IMR-90 (cell line): ENCODE data around the gene CLNS1A. TPM values are rescaled to one million over a fixed set of nuclear protein-coding genes. Genes with fewer than 3 reads are reported as not detected.

Source experiments
- ATAC-seq: fragments of 200-7000 bp; cut with Tn5 transposase; 2 replicates; pipeline ENCODE4 v1.9.1; 2020; ENCODE audit warnings: low read depth, mild to moderate bottlenecking, moderate library complexity
- BruUV-seq: library from RNA; stranded (reverse); fragments of 400-500 nt; replicated peaks from 2 replicates; lab custom pipeline; 2021; lab: Mats Ljungman, UMichigan
- CTCF ChIA-PET: fragments of 300-600 bp; formaldehyde crosslinking; extraction: SDS; loops from one replicate; lab custom pipeline; 2021; ENCODE audit warnings: antibody characterized with exemption; lab: Yijun Ruan, JAX
- POLR2A ChIA-PET: fragments of 300-600 bp; sonication (Branson Sonifier 250); formaldehyde crosslinking; loops from one replicate; lab custom pipeline; 2022; ENCODE audit warnings: antibody characterized with exemption; ENCODE audit not compliant: unreplicated experiment; lab: Charles Lee
- DNase-seq: peaks from one replicate; pipeline ENCODE4 v3.0.0; 2013
- H2AFZ ChIP-seq: replicated peaks from 2 replicates; pipeline ENCODE3; 2013; ENCODE audit warnings: low read length, mild to moderate bottlenecking; ENCODE audit not compliant: poor library complexity
- H2AK5ac ChIP-seq: 2 replicates; pipeline ENCODE4 v1.6.1; 2013; ENCODE audit warnings: low read depth, low read length, inconsistent platforms
- H2AK9ac ChIP-seq: replicated peaks from 2 replicates; pipeline ENCODE3; 2013; ENCODE audit warnings: mild to moderate bottlenecking, low read depth, low read length, moderate library complexity; ENCODE audit not compliant: poor library complexity
- H2BK120ac ChIP-seq: 2 replicates; pipeline ENCODE4 v1.6.1; 2013; ENCODE audit warnings: low read depth, low read length, inconsistent platforms
- H2BK15ac ChIP-seq: 3 replicates; pipeline ENCODE4 v1.6.1; 2013; ENCODE audit warnings: low read depth, low read length, inconsistent platforms
- H2BK20ac ChIP-seq: 2 replicates; pipeline ENCODE4 v1.6.1; 2013; ENCODE audit warnings: low read depth, mild to moderate bottlenecking, inconsistent platforms, low read length, moderate library complexity
- H2BK5ac ChIP-seq: 2 replicates; pipeline ENCODE4 v1.6.1; 2013; ENCODE audit warnings: mild to moderate bottlenecking, low read depth, low read length, inconsistent platforms; ENCODE audit not compliant: poor library complexity, severe bottlenecking
- H3K14ac ChIP-seq: replicated peaks from 2 replicates; pipeline ENCODE4 v1.6.1; 2013; ENCODE audit warnings: low read depth, low read length, inconsistent platforms
- H3K18ac ChIP-seq: 2 replicates; pipeline ENCODE4 v1.6.1; 2013; ENCODE audit warnings: low read depth, low read length, control low read depth
- H3K23ac ChIP-seq: 2 replicates; pipeline ENCODE4 v1.6.1; 2013; ENCODE audit warnings: low read depth, low read length, inconsistent platforms
- H3K27ac ChIP-seq: 2 replicates; pipeline ENCODE4 v1.5.1; 2013; ENCODE audit warnings: mild to moderate bottlenecking, control low read depth, low read length; ENCODE audit not compliant: insufficient read depth
- H3K27me3 ChIP-seq: 2 replicates; pipeline ENCODE4 v1.6.1; 2013; ENCODE audit warnings: low read length; ENCODE audit not compliant: control insufficient read depth, insufficient read depth
- H3K36me3 ChIP-seq: 2 replicates; pipeline ENCODE4 v1.6.1; 2013; ENCODE audit warnings: low read length, mixed read lengths; ENCODE audit not compliant: control insufficient read depth, insufficient read depth
- H3K4ac ChIP-seq: 2 replicates; pipeline ENCODE4 v1.6.1; 2013; ENCODE audit warnings: low read depth, low read length, inconsistent platforms
- H3K4me1 ChIP-seq: 2 replicates; pipeline ENCODE4 v1.6.1; 2013; ENCODE audit warnings: low read length, mixed read lengths; ENCODE audit not compliant: control insufficient read depth, insufficient read depth
- H3K4me2 ChIP-seq: 2 replicates; pipeline ENCODE4 v1.6.1; 2013; ENCODE audit warnings: low read depth, mild to moderate bottlenecking, control low read depth, low read length, moderate library complexity
- H3K4me3 ChIP-seq: 2 replicates; pipeline ENCODE4 v1.5.1; 2013; ENCODE audit warnings: low read depth, mild to moderate bottlenecking, control low read depth, low read length, moderate library complexity; ENCODE audit not compliant: insufficient read depth
- H3K56ac ChIP-seq: 2 replicates; pipeline ENCODE4 v1.6.1; 2013; ENCODE audit warnings: low read length, inconsistent platforms; ENCODE audit not compliant: insufficient read depth; ENCODE audit errors: extremely low read depth
- H3K79me1 ChIP-seq, 2 experiments: 2 replicates each; pipeline ENCODE4 v1.6.1; 2013; ENCODE audit warnings: low read length in 2 of 2, inconsistent platforms in 1 of 2, low read depth in 1 of 2
- H3K9ac ChIP-seq: 2 replicates; pipeline ENCODE4 v1.6.1; 2013; ENCODE audit warnings: low read depth, low read length, control low read depth
- H3K9me1 ChIP-seq: 2 replicates; pipeline ENCODE4 v1.6.1; 2013; ENCODE audit warnings: low read length, inconsistent platforms; ENCODE audit not compliant: insufficient read depth
- H3K9me3 ChIP-seq: 2 replicates; pipeline ENCODE4 v1.6.1; 2013; ENCODE audit warnings: low read length; ENCODE audit not compliant: control insufficient read depth, insufficient read depth
- H4K20me1 ChIP-seq: 2 replicates; pipeline ENCODE4 v1.6.1; 2013; ENCODE audit warnings: low read length, inconsistent platforms; ENCODE audit not compliant: insufficient read depth
- H4K5ac ChIP-seq: 2 replicates; pipeline ENCODE4 v1.6.1; 2013; ENCODE audit warnings: mild to moderate bottlenecking, low read depth, low read length, control low read depth
- H4K8ac ChIP-seq, 2 experiments: 2 replicates each; pipeline ENCODE4 v1.6.1; 2013; ENCODE audit warnings: low read depth in 2 of 2, low read length in 2 of 2, control low read depth in 1 of 2, inconsistent platforms in 1 of 2
- H4K91ac ChIP-seq: 2 replicates; pipeline ENCODE4 v1.6.1; 2013; ENCODE audit warnings: low read depth, low read length, inconsistent platforms; ENCODE audit not compliant: insufficient read depth
- CEBPB ChIP-seq: IDR thresholded peaks from 2 replicates; pipeline ENCODE4 v1.6.1; 2012; ENCODE audit warnings: low read depth, low read length, improper control_type of control experiment
- POLR2A ChIP-seq: IDR thresholded peaks from 2 replicates; pipeline ENCODE4 v1.6.1; 2012; ENCODE audit warnings: mild to moderate bottlenecking, low read depth, low read length
- RFX5 ChIP-seq: IDR thresholded peaks from 2 replicates; pipeline ENCODE4 v1.8.0; 2012; ENCODE audit warnings: low read depth, mild to moderate bottlenecking, low read length, moderate library complexity
- SMC3 ChIP-seq: fragments of 150-350 bp; IDR thresholded peaks from 2 replicates; pipeline ENCODE4 v1.6.1; 2016; ENCODE audit warnings: low read depth, mild to moderate bottlenecking, antibody characterized with exemption, low read length, moderate library complexity
- USF2 ChIP-seq: fragments of 150-350 bp; IDR thresholded peaks from 2 replicates; pipeline ENCODE4 v1.6.1; 2017; ENCODE audit warnings: mild to moderate bottlenecking, antibody characterized with exemption, low read length, low read depth
- WGBS, 2 experiments: methylation state at CpG; one replicate each; pipeline versions ENCODE4 v1.1.5 to v1.1.7; 2013; ENCODE audit warnings: missing lambda C conversion rate in 2 of 2; ENCODE audit not compliant: insufficient read length in 1 of 2; ENCODE audit errors: extremely low coverage in 2 of 2; 5-methylcytosine and 5-hydroxymethylcytosine counted together
- dilution Hi-C: fragments of 300-500 bp; cut with HindIII; formaldehyde crosslinking; loops from one replicate; pipeline ENCODE4 v1.14.3; 2018; ENCODE audit warnings: low sequenced_read_pairs; ENCODE audit not compliant: unreplicated experiment
- in situ Hi-C: fragments of 300-500 bp; cut with MboI; formaldehyde crosslinking; loops from 3 replicates; pipeline ENCODE4 v1.14.3; 2019; ENCODE audit warnings: low sequenced_read_pairs, inconsistent platforms, mixed read lengths
- intact Hi-C: fragments of 100-400 bp; cut with micrococcal nuclease; formaldehyde crosslinking; loops from 2 replicates; pipeline ENCODE4 v1.10.0; 2022
- polyA plus RNA-seq, 3 experiments: library from polyadenylated mRNA; depleted of rRNA; stranded (reverse); fragments of >200 nt; gene quantifications; 2 replicates each; pipeline ENCODE4 v1.2.3, GENCODE V29; 2012; ENCODE audit warnings: low replicate concordance in 1 of 3
- total RNA-seq: library from RNA; depleted of rRNA; stranded (reverse); fragments of >200 nt; gene quantifications from 2 replicates; pipeline ENCODE4 v1.2.3, GENCODE V29; 2012

CLNS1A gene
- total and polyA plus RNA-seq, 2 of the 4 experiments (the other 2 are of a cell fraction): 66.7 to 97.0 TPM

GRCh38 chr11:77656362-77656761 is 18.8 kb upstream of the CLNS1A start:
- no peak for TF ChIP-seq SMC3
- TF ChIP-seq CEBPB: no peak
- TF ChIP-seq RFX5: no peak
- no peak for TF ChIP-seq USF2
- TF ChIP-seq POLR2A: no peak
- H4K8ac ChIP-seq: 0 out of 4 replicates have a peak overlapping the region, but pooled peaks of 1 of the 2 experiments have one; percentile 3
- H3K79me1 ChIP-seq: no peaks in the 10 kb centered on the region
- ATAC-seq: no peak
- no peaks in the 10 kb centered on the region for H3K36me3 ChIP-seq
- no peak overlapping the region for H3K23ac ChIP-seq
- BruUV-seq: no TSS peak
- H3K27ac ChIP-seq: no peak overlapping the region; the same call in 1 of the 2 replicates
- H3K4ac ChIP-seq: peak overlapping the region; percentile 19
- no peaks in the 10 kb centered on the region; the same call in 1 of the 2 replicates for H4K20me1 ChIP-seq
- H3K9me1 ChIP-seq: peaks cover 3% of the 10 kb centered on the region; the same call in 1 of the 2 replicates
- WGBS, 2 experiments: no CpG with 5 or more reads among the region's 7 CpGs
- no peaks in the 10 kb centered on the region for H3K27me3 ChIP-seq
- no peak overlapping the region for H2AFZ ChIP-seq
- dilution Hi-C loops: no loop called here
- peak overlapping the region; percentile 85; the same call in 1 of the 2 replicates for H3K18ac ChIP-seq
- peaks cover 11% of the 10 kb centered on the region for H3K4me1 ChIP-seq
- H3K14ac ChIP-seq: no peak overlapping the region
- H2BK5ac ChIP-seq: no peak overlapping the region
- H3K56ac ChIP-seq: no peak overlapping the region
- H2BK120ac ChIP-seq: peak overlapping the region; percentile 81
- H3K4me2 ChIP-seq: no peak overlapping the region
- in situ Hi-C loops: no loop called here
- ChIA-PET POLR2A (no interaction called here), CTCF (no interaction called here)
- H3K9me3 ChIP-seq: no peaks in the 10 kb centered on the region
- no peak overlapping the region for H4K5ac ChIP-seq
- no peak overlapping the region for H3K4me3 ChIP-seq
- H3K9ac ChIP-seq: no peak overlapping the region
- peak overlapping the region; percentile 19; the same call in 1 of the 3 replicates for H2BK15ac ChIP-seq
- peak overlapping the region; percentile 61 for H2BK20ac ChIP-seq
- intact Hi-C loops: no loop called here
- H2AK5ac ChIP-seq: 0 out of 2 replicates have a peak overlapping the region, but pooled peaks have one; percentile 24
- no peak overlapping the region for H2AK9ac ChIP-seq
- DNase-seq: no peak
- no peak overlapping the region for H4K91ac ChIP-seq
